HG03064 (cell line): ENCODE data around the gene TMEM37.
"Not testable (repeated sequence)": the region's sequence is repeated elsewhere in the genome, so short reads cannot be mapped to it uniquely, and the experiment has no call there.

Experiments
- ATAC-seq: cut with Tn5 transposase; IDR thresholded peaks from one replicate; pipeline ENCODE4 v1.9.1; 2021; ENCODE audit warnings: low read depth; ENCODE audit not compliant: unreplicated experiment

TMEM37 gene, protein sequence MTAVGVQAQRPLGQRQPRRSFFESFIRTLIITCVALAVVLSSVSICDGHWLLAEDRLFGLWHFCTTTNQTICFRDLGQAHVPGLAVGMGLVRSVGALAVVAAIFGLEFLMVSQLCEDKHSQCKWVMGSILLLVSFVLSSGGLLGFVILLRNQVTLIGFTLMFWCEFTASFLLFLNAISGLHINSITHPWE

DNA sequence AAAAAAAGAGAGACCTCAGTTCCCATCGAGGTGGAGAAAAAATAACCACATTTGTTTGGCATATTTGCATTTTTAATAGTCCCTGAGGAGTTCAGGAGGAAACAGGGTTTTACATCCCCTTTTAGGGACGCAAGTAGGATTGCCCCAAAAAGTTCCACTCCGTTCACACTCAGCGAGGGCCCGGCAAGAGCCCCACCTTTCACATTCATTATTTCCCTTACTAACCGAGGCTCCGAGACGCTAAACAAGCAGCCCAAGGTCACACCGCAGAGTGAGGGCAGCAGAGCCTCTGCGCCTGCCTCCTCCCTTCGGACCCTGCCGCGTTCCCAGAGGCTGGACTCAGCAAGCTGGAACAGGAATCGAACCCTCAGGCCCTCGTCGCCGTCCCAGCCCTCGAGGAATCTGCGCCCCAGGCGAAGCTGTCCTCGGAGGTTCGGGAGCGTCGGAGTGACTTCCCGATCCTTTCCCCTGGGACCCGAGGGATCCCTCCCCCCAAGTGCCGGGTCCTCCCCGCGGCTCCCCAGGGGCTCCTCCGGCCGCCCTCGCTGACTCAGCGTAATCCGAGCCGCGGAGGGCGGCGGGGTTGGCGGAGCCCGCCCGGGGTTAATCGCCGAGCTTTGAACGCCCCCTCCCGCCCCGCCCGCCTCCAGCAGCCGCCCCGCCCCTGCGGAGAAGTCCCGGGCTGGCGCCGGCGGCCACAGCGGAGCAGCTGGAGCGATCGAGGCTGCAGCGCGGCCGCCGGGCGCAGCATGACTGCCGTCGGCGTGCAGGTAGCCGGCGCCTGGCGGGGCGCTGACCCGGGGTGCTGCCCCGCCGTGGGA lies at the start of gene TMEM37:
TSS of gene TMEM37 (plus strand) at position 700 of the 821 bp plus-strand sequence. CDS start at position 750, 50 bp downstream.
- peak; percentile 60 for ATAC-seq

DNA sequence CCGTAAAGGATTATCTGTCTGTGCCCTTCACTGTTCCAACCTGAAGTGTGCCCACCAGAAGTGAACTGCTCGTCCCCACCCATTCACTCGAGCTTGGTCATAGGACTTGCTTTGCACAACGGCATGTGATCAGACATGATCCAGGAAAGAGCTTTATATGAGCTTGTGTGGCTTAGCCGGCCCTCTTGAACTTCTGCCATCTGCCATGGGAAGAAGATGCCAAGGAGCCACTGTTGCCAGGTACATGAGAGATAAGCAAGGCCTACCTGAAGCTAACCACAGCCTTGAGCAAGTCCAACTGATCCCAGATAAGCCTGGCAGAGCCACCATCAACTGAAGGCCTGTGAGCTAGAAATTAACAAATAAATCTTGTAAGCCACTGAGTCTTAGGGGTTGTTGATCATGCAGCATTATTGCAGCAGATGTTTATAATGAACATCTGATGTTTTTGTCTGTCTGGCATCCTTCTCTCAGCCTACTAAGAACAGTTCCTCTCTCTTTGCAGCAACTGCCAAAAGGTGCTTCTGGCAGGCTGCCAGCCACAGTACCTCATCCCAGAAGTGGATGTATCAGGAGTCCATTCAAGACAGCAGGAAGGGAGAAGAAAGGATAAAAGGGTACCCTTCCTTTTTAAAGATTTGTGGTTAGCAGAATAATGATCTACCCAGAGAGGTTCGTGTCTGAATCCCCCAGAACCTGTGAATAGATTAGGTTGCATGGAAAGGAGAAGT lies 48.1 kb upstream of the TMEM37 start:
- ATAC-seq, result no peak

DNA sequence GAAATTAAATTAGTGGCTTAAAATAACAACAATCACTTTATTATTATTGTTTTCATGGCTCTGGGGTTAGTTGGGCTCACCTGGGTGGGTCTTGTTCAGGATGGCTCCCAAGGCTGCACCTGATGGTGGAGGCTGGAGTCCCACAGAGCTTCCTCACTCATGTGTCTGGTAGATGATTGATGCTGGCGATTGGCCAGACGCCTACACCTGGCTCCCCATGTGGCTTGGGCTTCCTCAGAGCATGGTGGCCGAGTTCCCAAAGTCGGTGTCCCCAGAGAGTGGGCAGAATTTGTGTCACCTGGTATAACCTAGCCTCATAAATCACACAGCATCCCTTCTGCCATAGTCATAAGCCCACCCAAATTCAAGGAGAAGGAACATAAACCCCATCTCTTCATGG lies 46.7 kb upstream of the TMEM37 start:
- ATAC-seq, result no peak

DNA sequence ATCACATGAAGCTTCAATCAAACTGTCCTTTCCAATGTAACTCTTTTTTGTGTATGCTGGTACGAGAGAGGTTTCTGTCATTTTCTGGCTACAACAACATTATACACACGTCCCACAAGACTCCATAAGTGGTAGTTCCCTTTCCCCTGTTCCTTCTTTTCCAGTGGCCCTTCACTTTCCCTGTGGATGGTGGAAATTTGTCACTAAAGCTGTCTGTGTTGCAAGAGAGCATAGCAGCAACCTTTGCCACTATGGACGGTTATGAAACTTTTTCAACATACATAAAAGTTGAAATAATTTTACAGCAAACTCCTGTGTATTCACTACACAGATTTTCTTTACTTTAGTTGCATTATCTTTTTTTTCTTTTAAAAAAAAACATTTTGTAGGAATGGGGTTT lies 46.2 kb upstream of the TMEM37 start:
- no peak for ATAC-seq

DNA sequence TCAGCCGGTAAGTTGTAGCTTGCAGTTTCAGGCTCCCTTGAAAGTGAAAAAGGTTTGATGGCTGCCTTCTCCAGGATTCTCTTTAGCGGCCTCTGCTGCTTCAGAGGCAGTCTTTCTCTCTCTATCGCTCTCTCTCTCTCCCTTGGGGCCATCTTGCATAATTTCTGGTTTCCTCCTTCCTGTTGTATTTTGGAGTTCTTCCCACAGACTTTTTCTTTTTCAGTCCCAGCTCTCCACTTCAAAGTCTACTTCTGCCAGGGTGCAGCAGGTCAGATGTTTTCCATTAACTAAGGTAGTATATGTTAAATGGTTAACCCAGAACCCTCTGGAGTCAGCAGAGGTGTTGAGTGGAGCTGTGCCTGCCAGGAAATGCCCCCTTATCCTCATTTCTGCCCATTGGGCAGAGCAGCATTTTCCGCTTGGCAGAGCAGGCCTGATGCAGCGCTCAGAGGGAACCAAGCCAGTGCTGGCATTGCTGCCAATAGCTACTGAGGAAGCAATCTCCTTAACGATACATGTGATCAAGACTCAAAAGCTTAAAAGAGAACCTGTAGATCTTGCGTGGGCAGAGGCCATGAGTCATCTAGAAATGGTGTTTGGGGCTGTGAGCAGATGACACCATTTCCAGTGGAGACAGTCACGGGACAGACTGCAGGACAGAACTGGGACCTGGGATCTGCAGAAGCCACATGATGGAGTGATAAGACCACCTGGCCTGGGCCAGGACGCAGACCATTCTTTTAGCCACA lies 44.1 kb upstream of the TMEM37 start:
- peak; percentile 80 for ATAC-seq

DNA sequence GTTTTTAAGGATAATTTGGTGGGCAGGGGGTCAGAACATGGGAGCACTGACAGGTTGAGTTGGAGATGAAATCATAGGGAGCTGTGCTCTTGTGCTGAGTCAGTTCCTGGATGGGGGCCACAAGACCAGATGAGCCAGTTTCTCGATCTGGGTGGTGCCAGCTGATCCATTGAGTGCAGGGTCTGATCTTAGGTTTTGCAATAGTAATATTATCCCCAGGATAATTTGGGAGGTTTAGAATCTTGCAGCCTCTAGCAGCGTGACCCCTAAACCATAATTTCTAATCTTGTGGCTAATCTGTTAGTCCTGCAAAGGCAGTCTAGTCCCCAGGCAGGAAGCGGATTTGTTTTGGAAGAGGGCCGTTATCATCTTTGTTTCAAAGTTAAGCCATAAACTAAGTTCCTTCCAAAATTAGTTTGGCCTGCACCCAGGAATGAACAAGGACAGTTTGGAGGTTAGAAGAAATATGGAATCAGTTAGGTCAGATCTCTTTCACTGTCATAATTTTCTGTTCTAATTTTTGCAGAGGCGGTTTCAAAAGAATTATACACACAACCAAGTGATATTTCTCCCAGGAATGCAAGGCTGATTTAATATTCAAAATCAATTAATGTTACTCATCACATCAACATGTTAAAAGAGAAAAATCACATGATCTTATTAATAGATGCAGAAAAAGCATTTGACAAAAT lies 41.9 kb upstream of the TMEM37 start:
- ATAC-seq, result no peak

DNA sequence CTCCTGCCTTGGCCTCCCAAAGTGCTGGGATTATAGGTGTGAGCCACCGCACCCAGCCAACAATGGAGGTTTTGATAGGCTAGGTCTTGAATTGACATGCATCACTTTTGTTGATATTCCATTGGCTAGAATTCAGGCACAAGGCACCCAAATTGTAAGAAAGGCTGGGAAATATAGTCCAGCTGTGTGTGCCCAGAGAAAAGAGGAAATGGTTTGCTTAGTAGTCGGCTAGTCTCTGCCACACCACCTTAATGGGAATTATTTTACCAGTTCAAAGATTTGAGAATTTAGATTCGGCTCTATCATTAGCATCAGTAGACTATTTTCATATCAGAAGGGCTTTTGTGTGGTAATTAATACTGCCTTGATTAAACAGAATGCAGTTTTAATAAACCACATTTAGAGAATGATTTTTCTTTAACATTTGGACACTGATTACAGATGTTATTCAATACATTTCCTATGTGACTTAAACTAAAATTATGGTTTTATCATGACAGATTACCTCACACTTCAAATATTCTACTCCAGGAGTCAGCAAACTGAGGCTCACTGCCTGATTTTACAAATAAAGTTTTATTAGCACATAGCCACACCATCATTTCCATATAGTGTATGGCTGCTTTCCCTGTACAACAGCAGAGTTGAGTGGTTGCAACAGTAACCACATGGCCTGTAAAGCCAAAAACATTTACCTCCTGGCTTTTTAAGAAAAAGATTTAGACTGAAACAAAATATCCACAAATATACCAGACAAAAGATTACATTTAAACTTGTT lies 37.5 kb upstream of the TMEM37 start:
- no peak for ATAC-seq

DNA sequence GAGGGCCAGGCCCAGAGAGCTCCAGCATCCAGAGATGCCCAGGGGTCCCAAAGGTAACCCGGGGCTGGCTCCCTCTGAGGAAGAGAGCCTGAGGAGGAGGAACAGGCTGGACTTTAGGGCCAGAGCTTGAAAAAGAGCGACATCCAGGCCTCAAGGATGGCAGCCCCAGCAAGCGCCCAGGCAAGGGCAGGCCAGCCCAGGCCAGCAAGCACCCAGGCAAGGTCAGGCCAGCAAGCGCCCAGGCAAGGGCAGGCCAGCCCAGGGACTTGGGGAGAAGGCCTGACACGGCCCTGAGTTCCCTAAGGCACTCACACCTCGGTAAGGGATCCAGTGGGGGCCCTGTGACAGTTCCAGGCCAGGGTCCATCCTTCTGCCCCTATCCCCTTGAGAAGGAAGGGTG lies 34.5 kb upstream of the TMEM37 start:
- ATAC-seq, result no peak

DNA sequence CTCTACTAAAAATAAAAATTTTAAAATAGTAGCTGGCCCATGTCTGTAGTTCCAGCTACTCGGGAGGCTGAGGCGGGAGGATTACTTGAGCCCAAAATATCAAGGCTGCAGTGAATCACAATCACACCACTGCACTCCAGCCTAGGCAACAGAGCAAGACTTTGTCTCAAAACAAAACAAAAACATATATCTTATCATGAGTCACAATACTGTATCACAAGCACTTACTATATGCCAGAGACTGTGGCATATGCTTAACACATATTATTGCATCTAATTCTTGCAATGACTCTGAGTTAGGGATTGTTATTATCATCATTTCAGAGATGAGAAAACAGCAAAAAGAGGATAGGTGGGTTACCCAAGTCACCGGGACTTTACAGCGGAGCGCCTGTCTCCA lies 29.5 kb upstream of the TMEM37 start:
- ATAC-seq, result no peak

DNA sequence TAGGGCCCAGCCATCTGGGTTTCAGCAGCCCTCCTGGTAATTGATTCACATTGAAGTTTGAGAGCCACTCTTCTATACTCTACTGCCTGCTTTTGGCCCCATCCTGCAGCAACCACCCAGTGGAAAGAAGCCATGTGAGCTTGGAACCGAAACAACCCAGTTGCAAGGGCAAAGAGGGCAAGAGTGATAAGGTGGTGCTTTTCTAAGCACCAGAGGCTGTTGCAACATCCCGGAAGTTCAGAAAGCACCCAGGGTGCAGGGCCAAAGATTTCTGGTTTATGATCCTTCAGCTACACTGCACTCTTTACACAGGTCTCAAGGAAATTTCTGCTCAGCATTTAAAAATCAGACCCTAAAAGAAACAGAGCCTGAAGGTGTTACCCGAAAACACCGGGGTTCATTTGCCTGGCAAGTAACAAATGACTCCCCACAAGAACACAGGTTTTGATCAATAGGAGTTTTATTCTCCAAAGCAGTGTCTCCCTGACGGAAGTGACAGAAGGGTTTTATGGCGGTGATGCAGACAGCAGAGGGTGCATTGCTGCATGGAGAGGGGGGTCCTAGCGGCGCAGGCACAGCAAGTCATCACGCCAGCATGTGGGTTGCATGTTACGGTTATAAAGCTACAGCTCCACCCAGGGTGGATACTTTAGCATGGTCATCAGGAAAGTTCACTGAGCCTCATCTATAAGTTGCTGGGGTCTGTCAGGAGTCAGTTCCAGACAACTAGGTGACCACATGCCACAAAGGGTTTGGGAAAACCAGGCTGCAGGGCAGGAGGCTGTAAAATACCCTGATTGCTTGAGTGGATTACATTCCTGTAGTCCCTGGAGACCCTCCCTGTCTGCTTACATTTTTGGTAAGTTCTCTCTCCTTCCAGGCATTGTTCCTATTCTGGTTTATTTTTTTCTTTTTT lies 28.8 kb upstream of the TMEM37 start:
- ATAC-seq, result no peak

DNA sequence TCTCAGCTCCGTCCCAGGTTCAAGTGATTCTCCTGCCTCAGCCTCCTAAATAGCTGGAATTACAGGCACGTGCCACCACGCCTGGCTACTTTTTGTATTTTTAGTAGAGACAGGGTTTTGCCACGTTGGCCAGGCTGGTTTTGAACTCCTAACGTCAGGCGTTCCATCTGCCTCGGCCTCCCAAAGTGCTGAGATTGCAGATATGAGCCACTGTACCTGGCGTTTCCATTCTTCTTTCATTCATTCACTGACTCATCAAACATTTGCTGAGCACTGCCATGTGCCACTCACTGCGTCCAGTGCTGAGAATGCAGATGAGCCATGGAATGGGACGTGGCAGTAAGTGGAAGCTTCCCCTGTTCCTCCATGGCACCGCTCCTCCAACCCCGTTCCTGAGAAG lies 28.0 kb upstream of the TMEM37 start:
- not testable (repeated sequence) for ATAC-seq

DNA sequence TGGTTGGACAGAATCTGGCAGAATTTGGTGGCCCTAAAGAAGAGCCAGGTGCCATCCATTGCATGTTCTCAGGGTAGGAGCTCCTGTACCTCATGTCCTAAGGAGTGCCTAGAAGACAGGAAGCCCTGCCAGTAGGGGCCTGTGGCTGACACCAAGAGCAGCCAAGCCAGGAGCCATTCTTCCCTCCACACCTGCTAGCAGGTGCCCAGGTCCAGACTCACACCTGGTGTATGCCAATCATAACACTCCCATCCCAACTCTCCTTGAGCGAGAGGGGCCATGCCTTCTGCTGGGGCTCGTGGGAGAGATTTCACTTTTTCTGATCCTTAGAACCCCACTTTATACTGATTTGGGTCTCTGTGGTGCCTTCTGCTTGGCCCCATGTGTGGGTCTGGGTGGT lies 26.5 kb upstream of the TMEM37 start:
- no peak for ATAC-seq

DNA sequence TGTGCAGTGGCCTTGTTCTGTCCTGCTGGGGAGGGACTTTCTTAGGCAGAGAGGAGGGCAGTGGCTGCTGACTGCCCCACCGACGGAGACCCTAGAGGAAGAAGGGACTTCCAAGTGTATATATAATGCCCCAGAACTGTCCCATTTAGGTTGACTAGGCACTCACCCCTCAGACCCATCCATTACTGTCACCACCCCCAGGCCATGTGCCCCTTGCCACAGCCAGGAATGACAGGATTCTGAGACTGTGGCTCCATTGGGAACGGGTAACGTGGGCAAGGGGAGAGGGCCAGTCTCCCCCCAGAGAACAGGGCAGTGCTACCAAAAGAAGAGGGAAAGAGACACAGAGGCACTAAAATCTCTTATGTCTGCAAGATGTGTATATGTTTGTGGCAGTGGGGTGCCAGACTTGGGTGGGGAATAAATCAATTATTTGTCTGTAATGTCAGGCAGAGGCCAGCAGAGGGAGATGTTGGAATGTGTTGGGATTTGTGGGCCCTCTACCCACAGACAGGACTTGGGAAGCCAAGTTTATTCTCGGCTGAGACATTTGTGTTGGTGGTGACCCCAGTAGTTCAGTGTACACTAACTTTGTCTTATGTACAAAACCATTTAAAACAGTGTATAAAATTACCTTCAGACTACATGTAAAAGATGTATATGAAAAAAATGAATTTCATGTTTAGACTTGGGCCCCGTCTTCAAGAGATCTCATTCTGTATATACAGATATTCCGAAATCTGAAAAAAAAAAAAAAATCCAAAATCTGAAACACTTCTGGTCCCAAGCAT lies 24.0 kb upstream of the TMEM37 start:
- no peak for ATAC-seq

DNA sequence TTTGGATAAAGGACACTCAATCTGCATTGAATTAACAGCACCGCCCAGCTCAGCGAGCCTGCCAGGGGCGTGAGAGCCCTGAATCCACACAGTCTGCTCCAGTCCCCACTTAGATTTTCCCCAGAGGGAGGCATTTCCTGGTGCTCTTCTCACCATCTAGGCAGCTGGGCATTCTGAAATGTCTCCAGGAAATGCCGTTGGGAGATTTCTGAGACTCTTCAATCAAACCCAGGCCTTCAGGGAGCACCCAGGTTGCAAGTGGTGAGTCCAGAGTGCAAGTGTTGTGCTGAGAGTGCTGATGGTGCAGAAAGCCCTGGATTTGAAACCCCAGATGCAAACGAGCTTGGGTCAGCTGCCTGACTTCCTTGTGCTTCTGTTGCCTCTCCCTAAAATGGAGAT lies 23.4 kb upstream of the TMEM37 start:
- no peak for ATAC-seq

DNA sequence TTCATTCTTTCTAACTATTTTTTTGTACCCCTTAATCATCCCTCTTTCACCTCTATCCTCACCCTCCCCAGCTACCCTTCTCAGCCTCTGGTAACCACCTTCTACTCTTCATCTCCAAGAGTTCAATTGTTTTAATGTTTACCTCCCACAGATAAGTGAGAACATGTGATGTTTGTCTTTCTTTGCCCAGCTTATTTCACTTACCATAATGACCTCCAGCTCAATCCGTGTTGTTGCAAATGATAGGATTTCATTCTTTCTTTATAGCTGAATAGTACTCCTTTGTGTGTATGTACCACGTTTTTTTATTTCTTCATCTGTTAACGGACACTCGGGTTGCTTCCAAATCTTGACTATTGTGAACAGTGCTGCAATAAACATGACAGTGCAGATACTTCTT lies 22.1 kb upstream of the TMEM37 start:
- no peak for ATAC-seq

DNA sequence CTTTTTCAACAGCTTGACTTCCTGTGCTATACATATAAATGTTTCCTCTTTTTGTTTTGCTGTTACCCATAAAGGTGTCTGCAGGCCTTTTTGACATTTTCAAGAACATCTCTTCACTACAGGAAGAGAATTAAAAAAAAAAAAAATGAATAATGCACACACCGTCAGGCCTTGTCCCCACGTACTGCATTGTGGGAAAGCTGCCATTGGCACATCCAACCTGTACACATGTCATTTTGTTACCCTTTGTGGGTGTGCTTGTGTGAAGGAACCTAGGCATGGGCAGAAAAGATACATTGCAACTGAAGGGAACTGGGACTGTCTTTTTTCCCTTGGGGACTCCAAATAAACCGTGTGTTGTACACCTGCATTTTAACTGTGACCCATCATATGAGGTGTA lies 16.8 kb upstream of the TMEM37 start:
- ATAC-seq, result no peak

DNA sequence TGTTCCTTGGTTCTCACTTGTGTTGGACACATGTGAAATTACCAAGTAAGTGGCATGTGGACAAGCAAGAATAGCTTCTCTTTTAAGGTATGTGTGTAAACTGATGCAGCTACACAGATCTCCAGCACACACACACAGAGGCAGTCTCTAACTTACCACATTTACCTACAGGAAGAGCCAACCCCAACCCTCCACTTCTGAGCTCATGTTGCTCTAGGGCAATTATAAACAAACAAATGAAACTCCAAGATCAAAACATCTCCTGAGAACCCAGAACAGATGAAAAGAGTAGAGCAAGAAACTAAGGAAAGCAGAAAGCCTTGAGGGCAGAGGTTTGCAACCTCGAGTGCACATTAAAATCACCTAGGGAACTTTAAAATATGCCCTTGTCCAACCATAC lies 16.0 kb upstream of the TMEM37 start:
- ATAC-seq, result no peak
